ENCODE results near the gene MX2.

MX2 gene

GRCh38 chr21:41375875-41376274 lies 14.0 kb downstream of the MX2 start:
- DNase-seq (ENCODE audit: insufficient read length, low spot score) (no peak), FAIRE-seq (no peak)

GRCh38 chr21:41377715-41378114 lies 15.9 kb downstream of the MX2 start:
- DNase-seq (ENCODE audit: insufficient read length, low spot score) (no peak), FAIRE-seq (no peak)

DNA sequence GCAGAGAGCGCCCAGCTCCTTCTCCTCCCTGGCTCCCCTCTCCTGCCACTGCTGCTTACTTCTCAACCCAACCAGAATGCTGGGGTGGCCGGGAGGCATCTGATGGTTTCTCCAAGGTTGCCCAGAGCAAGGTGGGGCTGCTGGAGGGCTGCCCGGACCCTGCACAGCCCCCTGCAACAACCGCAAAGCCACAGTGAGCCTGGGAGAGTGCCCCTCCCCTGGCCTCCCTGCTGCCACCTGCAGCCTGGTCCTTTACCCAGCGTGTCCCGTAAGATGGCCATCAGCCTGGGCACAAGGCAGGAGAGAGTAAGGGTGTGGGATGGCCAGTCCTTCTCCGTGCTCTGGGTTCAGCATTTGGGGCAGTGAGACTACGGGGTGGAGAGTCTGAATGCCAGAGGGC lies 17.0 kb downstream of the MX2 start:
- DNase-seq (ENCODE audit: insufficient read length, low spot score) (no peak), FAIRE-seq (no peak)

DNA sequence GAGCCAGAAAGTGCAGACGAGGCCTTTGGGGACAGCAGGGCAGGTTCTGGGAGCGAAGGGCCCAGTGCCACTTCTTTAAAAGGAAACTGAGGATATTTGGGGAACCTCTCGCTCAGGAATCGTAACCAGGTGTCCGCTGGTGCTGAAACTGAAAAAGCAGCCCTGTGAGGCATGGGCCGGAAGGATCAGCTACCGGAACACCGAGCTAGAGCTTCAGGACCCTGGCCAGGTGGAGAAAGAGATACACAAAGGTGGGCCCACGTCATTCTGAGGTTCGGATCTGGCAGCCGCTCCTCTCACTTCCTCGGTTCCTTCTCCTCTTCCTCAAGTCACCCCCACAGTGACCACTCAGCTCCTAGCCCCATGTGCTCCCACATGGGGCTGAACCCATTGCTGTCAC lies 18.1 kb downstream of the MX2 start:
- FAIRE-seq, result no peak

DNA sequence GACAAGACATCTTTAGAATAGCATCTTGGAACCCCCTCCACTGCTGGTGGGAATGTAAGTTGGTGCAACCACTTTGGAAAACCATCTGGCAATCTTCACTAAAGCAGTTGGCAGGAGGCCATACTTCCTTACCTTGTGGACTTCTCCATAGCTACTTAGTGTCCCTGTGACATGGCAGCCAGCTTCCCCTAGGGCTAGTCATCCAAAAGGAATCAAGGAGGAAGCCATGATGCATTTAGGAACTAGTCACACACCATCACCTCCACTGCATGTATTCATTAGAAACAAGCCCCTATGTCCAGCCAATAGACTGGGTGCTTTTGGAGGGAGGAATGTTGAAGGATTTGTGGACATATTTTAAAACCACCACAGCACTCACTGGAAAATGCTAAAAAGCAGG lies 19.9 kb downstream of the MX2 start:
- DNase-seq (ENCODE audit: insufficient read length, low spot score), result no peak
- no peak for FAIRE-seq

More for the DNA sequence above, 18.1 kb downstream of the MX2 start:
- DNase-seq (ENCODE audit: insufficient read length, low spot score), result no peak

DNA sequence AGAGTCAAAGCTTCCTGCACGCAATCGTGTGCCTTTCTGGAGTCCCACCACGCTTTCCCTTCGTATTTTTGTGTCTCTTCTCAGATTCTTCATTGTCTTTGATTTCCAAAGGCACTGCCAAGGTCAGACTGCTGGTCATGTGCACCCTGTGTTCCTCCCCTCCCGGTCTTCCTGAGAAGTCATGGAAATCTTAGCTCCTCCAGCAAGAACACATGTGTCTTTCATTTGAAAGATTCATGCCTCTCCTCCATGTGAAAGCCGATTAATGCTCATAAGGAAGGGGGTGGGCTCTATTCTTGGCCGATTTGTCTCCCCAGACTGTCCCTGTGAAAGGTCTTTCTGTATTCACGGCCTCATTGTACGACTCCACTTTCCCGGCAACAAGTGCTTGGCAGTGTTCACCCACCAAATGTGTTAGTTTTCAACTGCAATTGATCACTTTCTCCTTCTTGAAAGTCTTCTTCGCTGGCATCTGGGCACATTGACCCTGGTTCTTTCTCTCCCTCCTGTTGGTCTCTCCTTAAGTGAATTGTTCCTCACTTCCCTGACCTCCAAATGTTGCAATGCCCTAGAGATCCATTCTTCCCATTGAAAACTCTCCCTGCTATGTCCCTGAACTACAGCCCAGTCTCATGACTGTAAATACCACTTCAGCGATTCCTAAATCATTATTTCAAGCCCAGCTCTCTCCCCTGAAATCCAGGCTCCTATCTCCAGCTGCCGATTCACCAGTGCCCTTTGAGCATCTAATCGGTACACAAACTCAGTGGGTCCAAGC lies 25.4 kb downstream of the MX2 start:
- no peak for FAIRE-seq
- DNase-seq (ENCODE audit: insufficient read length, low spot score), result no peak

DNA sequence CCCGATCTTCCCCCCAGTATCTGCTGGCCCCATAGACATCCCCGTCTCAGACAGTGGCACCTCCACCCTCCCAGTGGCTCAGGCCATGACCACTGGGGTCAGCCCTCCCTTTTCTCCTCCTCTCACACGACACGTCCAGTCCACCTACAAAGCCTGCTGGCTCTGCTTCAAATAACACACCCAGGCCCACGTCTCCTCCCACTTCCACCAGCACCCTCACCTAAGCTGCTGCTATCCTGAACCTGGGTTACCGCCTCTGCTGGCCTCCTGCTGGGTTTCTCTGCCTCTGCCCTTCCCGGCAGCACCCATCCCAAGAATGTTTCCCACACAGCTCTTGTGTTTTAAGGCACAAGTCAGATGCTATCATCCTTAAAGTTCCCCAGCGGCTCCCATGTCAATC lies 26.0 kb downstream of the MX2 start:
- no peak for DNase-seq (ENCODE audit: insufficient read length, low spot score)
- FAIRE-seq, result no peak

- no peak for FAIRE-seq
- DNase-seq (ENCODE audit: insufficient read length, low spot score), result no peak
These were observed 26.4 kb downstream of the MX2 start for GRCh38 chr21:41388259-41388658.

DNA sequence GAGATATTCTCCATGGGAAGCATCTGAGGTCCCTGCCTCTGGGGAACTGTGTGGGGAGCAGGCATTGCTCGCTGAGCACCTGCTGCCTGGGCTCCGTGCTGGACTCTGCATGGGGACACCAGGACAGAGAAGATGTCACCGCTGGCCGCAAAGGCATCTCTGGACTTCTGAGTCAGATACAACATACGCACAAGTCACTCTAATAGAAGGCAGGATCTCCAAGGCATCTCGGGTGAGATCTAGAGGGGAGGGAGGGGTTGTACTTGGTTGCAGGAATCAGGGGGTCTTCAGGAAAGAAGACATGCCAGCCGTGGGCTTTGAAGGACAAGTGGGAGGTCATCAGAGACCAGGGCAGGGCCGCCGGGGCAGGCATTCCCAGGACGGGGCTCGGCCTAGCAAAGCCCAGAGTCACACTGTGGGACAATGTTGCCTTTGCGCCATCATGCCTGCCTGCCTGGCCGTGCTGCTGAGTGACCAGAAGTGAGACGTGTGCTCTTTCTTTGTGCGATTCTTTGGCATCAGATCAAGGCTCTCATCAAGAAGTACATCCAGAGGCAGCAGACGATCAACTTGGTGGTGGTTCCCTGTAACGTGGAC lies 28.3 kb downstream of the MX2 start:
- no peak for DNase-seq (ENCODE audit: insufficient read length, low spot score)
- no peak for FAIRE-seq

GRCh38 chr21:41393876-41394465 lies 32.1 kb downstream of the MX2 start:
- no peak for FAIRE-seq
- DNase-seq (ENCODE audit: insufficient read length, low spot score), result no peak

DNA sequence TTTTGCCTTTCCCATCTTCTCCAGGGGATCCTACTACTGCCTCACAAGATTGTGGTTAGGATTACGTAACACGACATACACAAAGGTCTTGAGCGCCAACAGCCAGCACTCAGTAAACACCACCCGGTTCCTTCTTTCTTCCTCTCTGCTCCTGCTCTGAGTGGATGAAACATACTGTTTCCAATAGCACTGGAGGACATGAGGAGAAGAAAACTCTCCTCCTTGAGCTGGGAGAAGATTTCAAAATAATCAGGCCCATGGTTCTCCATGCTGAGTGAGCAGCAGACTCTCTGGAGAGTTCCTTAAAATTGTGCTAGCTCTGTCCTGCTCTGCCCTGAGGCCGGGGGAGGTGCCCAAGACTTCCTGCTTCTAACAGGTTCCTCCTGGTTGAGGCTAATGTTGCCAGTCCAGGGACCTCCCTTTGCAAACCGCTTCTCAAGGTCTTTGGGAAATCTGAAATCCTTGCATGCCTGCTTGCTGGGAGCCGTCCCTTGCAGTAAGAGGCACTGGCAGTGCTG lies 34.8 kb downstream of the MX2 start:
- DNase-seq (ENCODE audit: insufficient read length, low spot score), result no peak
- no peak for FAIRE-seq

GRCh38 chr21:41397471-41397891 lies 35.7 kb downstream of the MX2 start:
- DNase-seq (ENCODE audit: insufficient read length, low spot score) (no peak), FAIRE-seq (no peak)

DNA sequence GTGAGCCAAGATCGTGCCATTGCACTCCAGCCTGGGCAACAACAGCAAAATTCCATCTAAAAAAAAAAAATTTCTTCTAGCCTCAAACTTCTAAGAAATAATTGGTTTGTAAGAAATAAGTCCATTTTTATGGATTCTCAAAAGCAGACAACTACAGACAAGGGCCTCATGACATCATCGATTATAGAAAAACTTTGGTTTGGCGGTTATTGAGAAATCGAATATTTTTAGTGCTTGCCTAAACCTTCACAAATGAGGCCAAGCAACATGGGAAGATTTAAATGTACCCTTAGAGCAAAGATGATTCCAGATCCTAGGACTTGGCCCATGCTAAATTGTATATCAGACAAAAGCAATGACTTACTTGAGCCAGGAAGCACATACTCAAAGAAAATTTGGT lies 36.4 kb downstream of the MX2 start:
- FAIRE-seq, result no peak
- DNase-seq (ENCODE audit: insufficient read length, low spot score), result no peak

DNA sequence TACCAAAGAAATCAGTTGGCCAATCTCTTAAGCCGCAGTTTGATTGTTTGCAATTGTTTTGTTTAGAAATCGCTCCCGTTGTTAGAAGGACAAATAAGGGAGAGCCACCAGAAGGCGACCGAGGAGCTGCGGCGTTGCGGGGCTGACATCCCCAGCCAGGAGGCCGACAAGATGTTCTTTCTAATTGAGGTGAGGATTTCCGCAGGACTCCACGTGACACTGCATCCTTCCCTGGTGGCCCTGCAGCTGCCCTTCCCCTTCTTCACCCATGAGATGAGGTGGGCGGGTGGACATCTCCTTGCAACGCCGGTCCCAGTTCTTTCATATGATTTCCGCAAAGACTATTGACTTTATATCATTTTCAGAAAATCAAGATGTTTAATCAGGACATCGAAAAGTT lies 37.0 kb downstream of the MX2 start:
- FAIRE-seq, result no peak
- no peak for DNase-seq (ENCODE audit: insufficient read length, low spot score)

DNA sequence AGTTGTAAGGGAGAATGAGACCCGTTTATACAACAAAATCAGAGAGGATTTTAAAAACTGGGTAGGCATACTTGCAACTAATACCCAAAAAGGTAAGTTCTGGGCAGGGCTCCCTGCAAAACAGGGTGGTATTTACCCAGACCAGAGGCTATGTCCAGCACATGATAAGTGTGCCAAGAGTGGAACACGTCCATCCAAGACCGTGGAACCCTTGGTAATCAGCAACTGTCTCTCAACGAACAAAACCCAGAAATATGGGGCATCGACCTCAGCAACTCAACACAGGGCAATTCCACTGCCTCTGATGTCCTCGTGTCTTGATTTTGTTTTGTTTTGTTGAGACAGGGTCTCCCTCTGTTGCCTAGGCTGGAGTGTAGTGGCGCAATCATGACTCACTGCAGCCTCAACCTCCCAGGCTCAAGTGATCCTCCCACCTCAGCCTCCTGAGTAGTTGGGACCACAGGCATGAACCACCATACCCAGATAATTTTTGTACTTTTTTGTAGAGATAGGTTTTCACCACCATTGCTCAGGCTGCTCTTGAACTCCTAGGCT lies 37.5 kb downstream of the MX2 start:
- no peak for FAIRE-seq

GRCh38 chr21:41402231-41402630 lies 40.4 kb downstream of the MX2 start:
- FAIRE-seq (no peak), DNase-seq (ENCODE audit: insufficient read length, low spot score) (no peak)

More for the DNA sequence above, 37.5 kb downstream of the MX2 start:
- no peak for DNase-seq (ENCODE audit: insufficient read length, low spot score)

DNA sequence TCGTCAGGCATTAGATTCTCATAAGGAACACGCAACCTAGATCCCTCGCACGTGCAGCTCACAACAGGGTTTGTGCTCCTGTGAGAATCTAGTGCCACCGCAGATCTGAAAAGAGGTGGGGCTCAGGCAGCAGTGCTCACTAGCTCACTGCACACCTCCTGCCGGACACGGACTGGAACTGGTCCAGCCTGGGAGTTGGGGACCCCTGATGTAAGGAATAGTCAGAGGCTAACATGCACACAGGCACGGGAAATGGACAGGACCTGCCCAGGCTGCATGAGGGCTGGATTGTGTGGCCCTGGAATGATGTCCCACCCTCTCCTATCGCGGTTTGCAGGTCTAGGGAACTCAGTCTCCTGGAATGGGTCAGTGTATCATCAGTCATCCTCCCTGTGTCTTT lies 41.0 kb downstream of the MX2 start:
- DNase-seq (ENCODE audit: insufficient read length, low spot score) (no peak), FAIRE-seq (no peak)

- FAIRE-seq (no peak), DNase-seq (ENCODE audit: insufficient read length, low spot score) (no peak)
These were observed 41.5 kb downstream of the MX2 start for GRCh38 chr21:41403331-41403730.

DNA sequence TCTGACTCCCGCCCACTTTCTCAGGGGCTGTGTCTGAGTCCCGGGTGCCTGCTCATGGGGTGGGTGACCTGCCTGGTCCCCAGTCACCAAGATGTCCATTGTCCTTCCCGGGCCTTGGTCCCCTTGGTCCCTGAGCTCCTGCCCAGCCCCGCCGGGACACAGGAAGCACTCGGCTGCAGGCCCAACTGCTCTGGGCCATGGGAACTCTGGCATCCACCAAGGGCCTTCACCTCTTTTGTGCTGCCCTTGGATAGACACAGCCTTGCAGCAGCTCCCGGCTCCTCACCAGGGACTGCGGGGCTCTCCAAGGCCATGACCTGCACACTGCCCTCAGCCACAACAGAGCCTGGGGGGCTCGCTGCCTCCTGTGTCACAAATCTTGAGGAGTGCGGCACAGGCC lies 42.1 kb downstream of the MX2 start:
- FAIRE-seq (no peak), DNase-seq (ENCODE audit: insufficient read length, low spot score) (no peak)

- FAIRE-seq, result no peak
These were observed 43.5 kb downstream of the MX2 start for GRCh38 chr21:41405321-41405720.

GRCh38 chr21:41406340-41406739 lies 44.5 kb downstream of the MX2 start:
- DNase-seq (ENCODE audit: insufficient read length, low spot score) (no peak), FAIRE-seq (no peak)

More at GRCh38 chr21:41405321-41405720, 43.5 kb downstream of the MX2 start:
- DNase-seq (ENCODE audit: insufficient read length, low spot score), result no peak

All from HTR-8/SVneo (cell line).